ENCODE results near the gene SFXN3.

The SFXN3 gene, protein sequence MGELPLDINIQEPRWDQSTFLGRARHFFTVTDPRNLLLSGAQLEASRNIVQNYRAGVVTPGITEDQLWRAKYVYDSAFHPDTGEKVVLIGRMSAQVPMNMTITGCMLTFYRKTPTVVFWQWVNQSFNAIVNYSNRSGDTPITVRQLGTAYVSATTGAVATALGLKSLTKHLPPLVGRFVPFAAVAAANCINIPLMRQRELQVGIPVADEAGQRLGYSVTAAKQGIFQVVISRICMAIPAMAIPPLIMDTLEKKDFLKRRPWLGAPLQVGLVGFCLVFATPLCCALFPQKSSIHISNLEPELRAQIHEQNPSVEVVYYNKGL

DNA sequence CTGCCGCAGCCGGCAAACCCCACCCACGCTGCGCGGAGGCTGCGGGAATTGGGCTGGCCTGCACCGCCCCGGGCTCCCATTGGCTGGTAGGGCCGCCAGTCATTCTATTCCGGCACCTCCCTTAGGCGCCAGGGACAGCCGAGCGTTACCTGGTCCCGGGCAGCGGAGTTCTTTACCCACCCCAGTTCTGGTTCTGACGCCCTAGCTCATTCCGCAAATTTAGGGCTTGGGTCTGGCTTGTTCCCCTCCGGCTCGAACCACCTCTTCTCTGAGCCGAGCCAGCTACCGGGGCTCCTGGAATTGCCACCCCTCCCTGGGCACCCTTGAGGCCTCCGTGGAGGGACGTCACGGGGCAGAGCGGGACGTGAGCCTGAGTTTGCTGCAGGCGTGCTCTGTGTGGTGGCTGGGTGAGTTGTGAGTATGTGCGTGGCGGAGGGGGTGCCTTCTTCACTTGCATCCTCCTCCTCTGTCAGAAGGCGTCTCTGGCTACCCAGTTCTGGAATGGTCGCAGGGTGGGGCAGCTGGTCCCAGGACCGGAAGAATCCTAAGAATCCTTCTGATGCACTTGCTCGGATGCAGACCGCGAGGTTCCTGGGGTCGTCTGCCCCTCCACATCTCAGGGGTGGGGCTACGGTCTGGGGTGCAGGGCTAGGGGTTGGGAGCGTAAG lies at the start of gene SFXN3, which contains the start of gene PDZD7:
TSS of gene SFXN3 (plus strand) at position 107 of the 668 bp plus-strand sequence. CDS start 3,461 bp downstream, outside the sequence.
TSS of gene PDZD7 (minus strand) at position 2 of the 668 bp plus-strand sequence. CDS start 910 bp downstream, outside the sequence.
- peak; percentile 87 to 98 for DNase-seq (ENCODE audit: low read depth in 2 of 2)

DNA sequence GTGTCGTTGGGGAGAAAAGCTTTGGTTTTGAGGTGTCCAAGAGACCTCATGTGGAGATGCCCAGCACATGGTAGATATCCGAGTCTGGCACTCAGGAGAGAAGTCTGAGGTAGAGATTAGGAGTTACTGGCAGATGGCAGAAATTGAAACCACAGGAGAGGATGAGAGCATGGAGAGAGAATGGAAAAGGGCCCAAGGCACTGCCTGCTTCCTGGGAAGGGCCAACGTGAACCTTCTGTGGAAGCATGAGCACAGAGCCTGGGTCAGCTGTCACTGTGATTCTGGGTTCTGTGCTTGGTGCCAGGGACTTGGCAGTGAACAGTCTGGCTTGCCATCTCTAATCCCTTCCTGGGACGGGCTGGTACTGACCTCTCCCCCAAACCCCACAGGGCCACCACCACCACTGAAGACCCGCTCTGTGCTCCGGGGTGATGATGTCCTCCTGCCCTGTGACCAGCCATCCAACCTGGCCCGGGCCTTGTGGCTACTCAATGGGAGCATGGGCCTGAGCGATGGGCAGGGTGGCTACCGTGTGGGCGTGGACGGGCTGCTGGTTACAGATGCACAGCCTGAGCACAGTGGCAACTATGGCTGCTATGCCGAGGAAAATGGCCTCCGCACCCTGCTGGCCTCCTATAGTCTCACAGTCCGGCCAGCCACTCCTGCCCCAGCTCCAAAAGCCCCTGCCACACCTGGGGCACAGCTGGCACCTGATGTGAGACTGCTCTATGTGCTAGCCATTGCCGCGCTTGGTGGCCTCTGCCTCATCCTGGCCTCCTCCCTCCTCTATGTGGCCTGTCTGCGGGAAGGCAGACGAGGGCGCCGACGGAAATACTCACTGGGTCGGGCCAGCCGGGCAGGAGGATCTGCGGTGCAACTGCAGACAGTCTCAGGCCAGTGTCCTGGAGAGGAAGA lies 47.9 kb upstream of the SFXN3 start:
- DNase-seq (ENCODE audit: low read depth in 2 of 2): no peak

DNA sequence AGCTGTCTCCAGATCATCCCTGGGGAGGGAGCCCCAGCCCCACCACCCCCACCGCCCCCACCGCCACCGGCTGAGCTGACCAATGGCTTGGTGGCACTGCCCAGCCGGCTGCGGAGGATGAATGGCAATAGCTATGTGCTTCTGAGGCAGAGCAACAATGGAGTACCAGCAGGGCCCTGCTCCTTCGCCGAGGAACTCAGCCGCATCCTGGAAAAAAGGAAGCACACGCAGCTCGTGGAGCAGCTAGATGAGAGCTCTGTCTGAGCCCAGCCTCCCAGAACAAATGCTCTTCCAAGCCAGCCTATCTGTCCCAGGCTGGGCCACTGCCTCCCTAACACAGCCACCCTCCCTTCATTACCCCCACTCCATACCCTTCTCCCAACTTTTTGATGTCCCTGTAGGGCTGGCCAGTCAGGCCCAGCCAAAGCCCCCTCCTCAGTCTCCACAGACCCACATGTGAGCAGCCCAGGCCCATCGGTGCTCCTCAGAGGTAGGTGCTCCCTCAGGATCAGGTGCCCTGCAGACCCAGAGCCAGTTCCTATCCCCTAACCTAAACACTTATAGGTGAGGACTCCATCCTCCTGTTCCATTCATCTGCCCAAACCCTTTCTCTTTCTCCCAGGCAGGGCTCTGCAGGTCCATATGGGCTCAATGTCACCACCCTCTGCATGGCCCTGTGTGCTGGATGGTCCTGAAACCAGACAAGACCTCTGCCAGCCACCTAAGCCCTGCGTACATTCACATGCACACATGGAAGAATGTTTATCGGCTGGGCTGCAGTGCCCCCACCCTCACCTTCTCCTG lies 47.0 kb upstream of the SFXN3 start:
- no peak for DNase-seq (ENCODE audit: low read depth in 2 of 2)

DNA sequence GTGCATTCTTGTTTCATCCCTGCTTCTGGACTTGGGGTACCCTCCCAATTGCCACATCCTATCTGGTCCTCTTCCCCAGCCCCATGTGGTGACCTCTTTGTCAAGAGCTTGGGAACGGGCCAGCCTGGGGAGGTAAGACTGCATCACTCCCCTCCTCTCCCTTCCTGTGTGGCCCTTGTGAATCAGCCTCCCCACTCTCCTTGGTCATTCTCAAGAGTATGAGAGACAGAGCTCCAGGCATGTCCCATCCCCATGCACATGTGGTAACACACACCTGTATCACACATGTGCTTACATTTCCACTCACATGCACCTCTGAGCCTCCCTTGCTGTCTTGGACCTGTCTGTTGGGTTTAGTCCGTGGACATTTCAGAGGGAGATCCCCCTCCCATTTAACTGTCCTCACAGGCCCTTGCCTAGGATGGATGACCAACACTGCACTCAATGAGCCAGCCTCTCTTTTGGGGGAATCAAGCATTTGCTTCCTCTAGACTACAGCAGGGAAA lies 46.3 kb upstream of the SFXN3 start:
- no peak for DNase-seq (ENCODE audit: low read depth in 2 of 2)

DNA sequence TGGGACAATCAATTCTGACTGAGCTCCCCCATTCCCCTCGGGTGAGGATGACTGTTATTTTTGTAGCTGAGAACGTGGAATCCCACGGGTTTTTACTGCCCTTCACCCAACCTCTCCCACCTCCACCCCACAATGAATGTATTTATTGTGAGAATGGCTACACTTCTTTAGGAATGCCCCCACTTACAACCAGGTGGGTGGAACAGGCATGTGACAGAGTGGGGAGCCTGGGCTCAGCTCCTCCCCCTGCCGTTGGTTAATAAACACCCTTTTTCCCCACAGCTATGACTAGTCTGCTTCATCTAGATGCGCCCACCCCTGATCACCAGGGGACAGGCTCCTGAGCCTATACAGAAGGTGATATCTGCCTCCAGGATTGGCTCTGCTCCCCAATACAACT lies 45.7 kb upstream of the SFXN3 start:
- DNase-seq (ENCODE audit: low read depth in 2 of 2): no peak

DNA sequence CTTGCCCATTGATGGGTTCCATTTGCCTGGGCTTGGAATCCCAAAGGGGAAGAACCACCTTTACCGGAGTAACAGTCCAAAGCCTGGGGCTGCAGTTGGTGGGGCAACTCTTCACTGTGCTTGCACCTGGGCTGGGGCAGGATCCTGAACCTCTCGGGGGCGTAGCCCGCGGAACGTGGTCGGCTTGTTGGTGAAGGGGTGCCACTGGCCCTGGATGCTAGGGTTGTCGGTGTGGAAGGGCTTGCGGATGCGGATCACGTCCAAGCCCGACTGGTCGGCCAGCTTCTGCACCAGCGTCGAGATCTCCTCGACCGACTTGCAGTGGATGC lies 44.4 kb upstream of the SFXN3 start:
- no peak for DNase-seq (ENCODE audit: low read depth in 2 of 2)

DNA sequence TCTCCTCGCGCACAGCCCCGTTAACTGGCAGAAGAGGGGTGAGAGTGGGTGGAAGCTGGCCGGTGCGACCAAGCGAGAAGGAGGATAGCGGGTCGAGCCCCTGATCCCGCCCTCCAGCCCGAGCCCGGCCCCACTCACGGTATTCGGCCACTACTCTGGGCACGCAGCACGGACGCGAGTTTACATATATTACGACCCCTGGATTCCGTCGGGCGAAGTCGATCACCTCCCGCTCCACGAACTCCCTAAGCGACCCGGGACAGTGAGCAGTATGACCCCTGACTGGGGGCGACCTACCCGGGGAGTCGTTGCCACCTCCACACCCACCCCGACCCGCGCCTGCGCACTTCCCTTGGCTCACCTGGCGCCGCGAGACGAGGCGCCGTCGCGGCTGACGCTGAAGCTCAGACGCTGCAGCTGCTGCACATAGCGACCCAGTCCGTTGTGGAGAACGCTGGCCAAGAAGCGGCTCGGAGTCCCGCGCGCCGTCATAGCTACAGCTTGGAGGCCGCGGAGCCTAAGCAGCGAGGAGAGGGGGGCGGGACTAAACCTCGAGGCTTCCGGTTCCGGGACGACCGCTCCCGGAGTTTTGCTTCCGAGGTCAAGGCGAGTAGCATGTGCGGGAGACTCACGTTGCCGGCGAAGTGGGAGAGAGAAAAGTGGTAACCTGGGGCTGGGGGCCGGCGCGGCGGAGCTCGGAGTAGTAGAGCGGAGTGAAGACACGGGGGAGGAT lies 43.9 kb upstream of the SFXN3 start, which contains the start of the genes MRPL43 and TWNK:
TSS of gene MRPL43 (minus strand) at position 546 of the 733 bp plus-strand sequence. CDS start at position 492, 54 bp downstream.
TSS of gene TWNK (plus strand) at position 592 of the 733 bp plus-strand sequence. CDS start 668 bp downstream, outside the sequence.
- peak; percentile 77 to 80 for DNase-seq (ENCODE audit: low read depth in 2 of 2)

DNA sequence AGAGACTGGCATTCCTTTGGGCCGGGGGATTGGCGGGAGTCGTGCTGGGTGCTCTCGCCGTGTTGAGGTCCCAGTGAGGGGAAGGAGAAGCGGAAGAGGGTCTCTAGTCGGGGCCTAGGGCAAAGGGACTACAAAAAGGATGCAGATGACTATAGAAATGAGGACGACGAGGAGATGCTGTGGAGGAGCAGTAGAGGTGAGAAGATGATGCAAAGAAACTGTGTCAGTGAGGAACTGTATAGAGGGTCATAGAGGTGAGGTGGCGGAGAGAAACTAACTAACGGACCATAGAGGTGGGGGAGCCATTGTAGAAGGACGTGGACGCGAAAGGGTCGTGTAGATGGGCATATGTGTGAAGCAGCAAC lies 43.4 kb upstream of the SFXN3 start:
- DNase-seq (ENCODE audit: low read depth in 2 of 2): no peak

DNA sequence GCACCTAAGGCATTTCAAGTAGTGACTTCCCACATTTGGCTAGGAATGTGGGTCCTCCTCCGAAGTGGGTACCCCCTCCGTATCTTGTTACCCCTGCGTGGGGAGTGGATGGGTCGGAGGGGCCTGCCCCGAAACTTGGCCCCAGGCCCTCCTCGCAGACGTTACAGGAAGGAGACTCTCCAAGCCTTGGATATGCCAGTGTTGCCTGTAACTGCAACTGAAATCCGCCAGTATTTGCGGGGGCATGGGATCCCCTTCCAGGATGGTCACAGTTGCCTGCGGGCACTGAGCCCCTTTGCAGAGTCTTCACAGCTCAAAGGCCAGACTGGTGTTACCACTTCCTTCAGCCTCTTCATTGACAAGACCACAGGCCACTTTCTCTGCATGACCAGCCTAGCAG lies 42.9 kb upstream of the SFXN3 start:
- no peak for DNase-seq (ENCODE audit: low read depth in 2 of 2)

DNA sequence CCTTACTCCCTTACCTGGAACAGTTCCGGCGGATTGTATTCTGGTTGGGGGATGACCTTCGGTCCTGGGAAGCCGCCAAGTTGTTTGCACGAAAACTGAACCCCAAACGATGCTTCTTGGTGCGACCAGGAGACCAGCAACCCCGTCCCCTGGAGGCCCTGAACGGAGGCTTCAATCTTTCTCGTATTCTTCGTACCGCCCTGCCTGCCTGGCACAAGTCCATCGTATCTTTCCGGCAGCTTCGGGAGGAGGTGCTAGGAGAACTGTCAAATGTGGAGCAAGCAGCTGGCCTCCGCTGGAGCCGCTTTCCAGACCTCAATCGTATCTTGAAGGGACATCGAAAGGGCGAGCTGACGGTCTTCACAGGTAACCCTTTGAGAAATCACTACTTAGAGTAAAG lies 41.9 kb upstream of the SFXN3 start:
- DNase-seq (ENCODE audit: low read depth in 2 of 2): no peak

DNA sequence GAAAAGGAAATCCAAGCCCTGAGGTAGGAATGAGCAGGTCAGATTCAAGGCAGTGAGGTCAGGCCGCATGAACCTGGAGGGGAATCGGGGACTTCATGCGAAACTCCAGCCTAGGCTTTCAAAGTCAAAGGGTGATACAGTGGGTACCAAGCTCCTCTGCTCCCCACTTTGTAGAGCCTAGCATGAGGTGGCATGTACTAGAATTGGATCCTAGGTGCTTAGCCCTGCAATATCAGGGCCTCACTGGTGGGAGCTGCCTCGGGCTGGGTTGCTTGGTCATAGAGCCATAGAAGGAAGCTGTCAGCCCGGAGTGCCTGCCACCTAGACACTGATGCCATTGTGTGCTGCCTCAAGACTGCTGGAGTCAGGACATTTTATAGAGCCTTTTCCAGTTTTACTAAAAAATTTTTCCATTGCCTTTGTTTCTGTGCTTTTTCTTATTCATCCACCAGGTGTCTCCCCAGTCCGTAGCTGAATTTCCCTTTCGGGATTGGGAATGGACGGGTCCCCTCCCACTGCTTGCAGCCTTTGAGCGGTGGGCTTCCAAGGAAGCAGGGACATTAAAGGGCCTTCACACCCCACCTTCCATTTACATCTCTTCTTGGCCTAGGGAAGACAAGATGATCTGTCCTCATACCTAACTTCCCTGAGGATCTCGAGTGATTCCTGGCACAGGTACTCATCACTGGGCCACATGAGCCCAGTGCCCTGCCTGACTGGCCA lies 36.9 kb upstream of the SFXN3 start:
- DNase-seq (ENCODE audit: low read depth in 2 of 2): no peak

DNA sequence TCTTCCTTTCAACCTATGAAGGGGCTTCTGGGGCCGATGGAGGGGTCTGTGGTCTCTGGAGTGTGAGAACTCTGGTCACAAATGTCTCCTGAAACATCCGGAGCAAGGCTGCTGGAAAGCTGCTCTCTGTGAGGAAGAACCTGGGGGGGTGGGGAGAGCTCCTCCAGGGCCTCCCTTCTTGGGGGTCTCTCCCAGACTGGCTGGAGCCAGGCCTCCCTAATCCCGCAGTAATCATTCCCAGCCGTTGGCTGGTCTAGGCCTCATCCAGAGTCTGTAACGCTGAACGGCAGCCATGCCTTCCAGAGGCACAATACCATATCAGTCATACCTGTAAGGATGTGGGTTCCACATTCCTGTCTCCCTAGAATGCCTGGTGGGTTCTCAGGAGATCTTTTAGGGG lies 35.9 kb upstream of the SFXN3 start:
- no peak for DNase-seq (ENCODE audit: low read depth in 2 of 2)

DNA sequence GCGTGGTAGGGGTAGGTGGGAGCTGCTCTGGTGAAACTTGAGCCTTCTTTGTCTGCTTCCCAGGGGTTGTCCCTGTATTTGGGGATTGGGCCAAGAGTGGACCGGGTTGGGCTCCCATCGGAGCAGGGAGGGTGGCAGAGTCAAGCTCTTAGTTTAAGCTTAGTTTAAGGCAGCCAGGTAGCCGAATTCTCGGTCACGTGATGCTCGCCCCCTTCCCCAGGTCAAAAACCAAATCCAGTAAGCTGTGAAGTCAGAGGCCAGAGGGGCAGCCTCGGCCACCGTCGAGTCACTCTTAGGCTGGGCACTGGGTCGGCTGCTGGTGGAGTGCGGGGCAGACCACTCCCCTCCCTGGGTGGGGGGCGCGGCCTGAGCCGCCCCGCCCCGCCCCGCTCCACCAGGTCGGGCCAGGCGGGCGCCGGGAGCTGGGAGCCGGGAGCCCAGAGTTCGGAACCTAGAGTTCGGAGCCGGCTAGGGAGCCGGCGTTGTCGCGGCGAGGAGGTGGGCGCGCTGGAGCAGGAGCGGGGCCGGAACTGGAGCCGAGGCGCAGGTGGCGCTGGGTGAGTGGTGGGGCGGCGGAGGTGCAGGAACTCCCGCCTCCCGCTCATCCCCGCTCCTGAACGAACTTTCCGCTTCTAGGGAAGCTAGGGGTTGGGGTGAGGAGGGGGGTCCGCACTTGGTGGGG lies 34.2 kb upstream of the SFXN3 start:
- DNase-seq (ENCODE audit: low read depth in 2 of 2): peak in 1 of 2 experiments; percentile 27

DNA sequence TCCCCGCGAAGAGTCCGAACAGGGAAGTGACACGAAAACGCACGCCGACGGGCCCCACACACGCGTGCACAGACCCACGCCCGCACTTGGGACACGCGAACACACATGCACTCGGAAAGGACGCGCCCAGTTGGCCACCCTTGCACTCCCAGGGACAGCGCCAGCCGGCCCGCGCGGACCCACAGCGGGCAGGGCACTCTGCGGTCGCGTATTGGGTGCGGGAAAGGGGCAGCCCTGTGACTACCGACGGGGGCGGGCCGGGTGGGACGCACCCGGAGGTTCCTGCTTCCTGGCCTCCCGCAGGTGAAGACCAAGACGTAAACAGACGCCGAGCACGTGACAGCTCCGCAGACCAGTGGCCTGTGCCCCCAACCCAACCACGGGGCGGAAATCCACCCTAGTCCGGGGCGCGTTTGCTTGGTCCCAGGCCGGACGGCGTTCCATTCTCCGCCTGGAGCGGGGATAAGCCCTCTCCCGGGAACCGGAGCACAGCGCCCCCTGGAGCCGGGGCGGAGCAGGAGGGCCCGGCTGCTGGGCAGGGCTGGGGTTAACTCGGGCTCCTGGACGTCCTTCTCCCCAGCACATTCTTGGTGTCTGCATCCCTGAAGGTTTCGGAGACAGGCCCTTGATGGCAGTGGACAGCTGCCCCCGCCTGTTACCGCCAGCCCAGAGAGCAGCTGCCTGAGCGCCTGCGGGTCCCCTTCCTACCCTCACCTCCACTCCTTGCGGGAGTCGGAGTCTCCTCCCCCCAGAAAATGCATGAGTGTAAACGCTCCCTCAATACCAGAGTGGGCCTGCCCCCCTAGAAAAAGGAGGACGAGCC lies 33.5 kb upstream of the SFXN3 start:
- DNase-seq (ENCODE audit: low read depth in 2 of 2): peak; percentile 43 to 64

DNA sequence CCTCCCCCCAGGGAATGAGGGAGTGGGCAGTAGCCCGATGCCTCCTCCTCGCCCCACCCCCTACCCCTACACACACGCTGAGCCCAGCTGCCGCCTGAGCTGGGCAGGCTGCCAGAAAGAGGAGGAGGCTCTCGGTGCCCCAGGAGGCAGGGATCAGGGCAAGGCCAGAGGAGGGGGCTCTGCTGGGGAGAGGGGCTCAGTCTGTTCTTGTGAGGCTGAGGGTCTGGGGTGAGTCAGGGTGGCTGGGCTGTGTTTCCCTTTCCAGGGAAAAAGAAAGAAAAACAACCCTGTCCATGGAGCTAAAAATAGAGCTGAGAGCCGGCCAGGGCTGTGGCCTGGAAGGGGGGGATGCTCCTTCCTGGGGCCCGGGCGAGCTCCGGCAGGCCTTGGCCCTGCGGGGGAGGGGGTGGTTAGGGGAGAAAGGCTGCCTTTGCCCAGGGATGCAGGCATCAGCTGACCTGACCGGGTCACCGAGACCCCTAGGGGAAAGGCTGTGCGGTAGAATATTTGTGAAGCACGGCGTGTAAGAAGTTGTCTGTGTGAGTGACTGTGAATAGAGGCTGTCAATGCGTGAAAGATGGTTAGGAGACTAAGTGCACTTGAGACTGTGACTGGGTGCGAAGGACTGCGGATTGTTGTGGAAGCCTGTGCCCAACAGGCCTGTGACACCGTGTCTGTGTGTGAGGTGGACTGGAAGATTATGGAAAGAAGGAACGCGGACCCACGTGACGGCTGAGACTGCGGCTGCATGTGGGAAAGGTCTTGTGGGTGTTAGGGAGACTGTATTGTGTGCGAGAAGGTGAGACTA lies 32.6 kb upstream of the SFXN3 start:
- peak in 1 of 2 experiments; percentile 60 for DNase-seq (ENCODE audit: low read depth in 2 of 2)

DNA sequence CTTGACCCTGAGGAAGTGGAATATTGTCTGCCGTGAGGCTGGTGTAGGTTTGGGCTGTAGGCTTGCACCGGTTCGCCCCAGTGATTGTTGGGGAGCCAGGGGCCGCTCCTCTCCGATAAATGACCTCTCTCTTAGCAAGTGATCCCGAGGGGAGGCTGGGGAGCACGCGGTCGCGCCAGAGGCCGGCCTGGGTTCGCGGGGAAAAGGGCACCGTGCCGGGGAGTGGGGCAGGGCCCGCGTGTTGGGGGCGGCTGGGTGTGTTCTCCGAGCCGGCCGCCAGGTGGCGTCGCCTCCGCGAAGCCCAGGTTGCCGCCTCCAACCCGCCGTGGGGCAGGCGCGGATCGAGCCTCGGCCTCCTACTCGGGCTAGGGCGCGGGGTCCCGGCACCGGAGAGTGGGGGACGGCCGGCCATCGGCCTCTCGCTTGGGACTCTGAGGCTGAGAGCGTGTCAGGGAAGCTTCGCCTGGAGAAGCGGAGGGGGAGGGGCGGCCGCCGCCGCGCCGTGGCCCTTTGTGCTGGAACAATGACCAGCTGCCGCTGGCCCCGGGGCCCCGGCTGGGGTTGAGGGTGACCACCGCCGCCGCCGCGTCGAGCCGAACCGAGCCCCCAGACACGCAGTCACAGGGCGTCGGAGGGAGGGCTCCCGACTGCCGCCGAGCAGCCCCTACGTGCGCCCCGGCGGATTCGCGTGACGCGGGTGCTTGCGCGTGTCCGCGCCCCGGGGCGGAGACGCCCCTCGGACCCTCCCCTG lies 31.9 kb upstream of the SFXN3 start:
- peak; percentile 62 for DNase-seq (ENCODE audit: low read depth in 2 of 2)

DNA sequence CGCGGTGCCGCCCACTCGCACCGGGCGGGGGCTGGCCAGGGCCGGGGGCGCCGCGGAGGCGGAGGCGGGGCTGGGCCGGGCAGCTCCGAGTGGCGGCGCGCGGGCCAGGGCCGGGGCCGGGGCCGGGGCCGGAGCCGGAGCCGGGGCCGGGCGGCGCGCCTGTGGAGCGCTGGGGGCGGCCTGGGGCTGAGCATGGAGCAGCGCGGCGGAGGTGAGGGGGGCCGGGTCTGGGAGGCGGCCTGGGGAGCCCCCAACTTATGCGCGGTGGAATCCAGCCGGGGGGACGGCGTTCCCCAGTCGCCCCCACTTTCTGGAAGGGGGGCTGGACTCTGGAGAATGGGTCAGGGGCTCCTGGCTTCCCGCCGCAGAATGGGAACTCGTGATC lies 31.3 kb upstream of the SFXN3 start, which contains the start of gene LZTS2:
TSS of gene LZTS2 (plus strand) at position 67 of the 385 bp plus-strand sequence. CDS start 2,731 bp downstream, outside the sequence.
- DNase-seq (ENCODE audit: low read depth in 2 of 2): no peak

Measured in stimulated activated CD4-positive, alpha-beta T cell treated with anti-CD3 and anti-CD28 coated beads, Interleukin-12 subunit alpha, Interleukin-12 subunit beta, amount 100 ng/mL, for 24 hours (primary cell).